H9 (cell line): Measurements from ENCODE around the gene CCDC9B. TPM values are rescaled to one million over a fixed set of nuclear protein-coding genes. Genes with fewer than 3 reads are reported as not detected.

Source experiments
- DNase-seq: peaks from one replicate; pipeline ENCODE4 v3.0.0-alpha.2; 2017
- H2AFZ ChIP-seq: one replicate; pipeline ENCODE4 v1.6.1; 2013; ENCODE audit warnings: mild to moderate bottlenecking, low read length, control low read depth, moderate library complexity
- H2AK5ac ChIP-seq: 2 replicates; pipeline ENCODE4 v1.6.1; 2013; ENCODE audit warnings: low read length, control low read depth, mixed read lengths; ENCODE audit not compliant: insufficient read length
- H2BK120ac ChIP-seq: one replicate; pipeline ENCODE4 v1.6.1; 2013; ENCODE audit warnings: low read depth, mild to moderate bottlenecking, low read length, control low read depth, inconsistent platforms; ENCODE audit not compliant: poor library complexity, severe bottlenecking
- H2BK12ac ChIP-seq: 2 replicates; pipeline ENCODE4 v1.6.1; 2013; ENCODE audit warnings: low read length, control low read depth, mixed read lengths, low read depth; ENCODE audit not compliant: insufficient read length
- H2BK15ac ChIP-seq: 2 replicates; pipeline ENCODE4 v1.6.1; 2013; ENCODE audit warnings: low read depth, low read length, control low read depth
- H2BK20ac ChIP-seq: one replicate; pipeline ENCODE4 v1.6.1; 2013; ENCODE audit warnings: low read depth, mild to moderate bottlenecking, low read length, control low read depth, inconsistent platforms; ENCODE audit not compliant: poor library complexity, severe bottlenecking
- H2BK5ac ChIP-seq: 2 replicates; pipeline ENCODE4 v1.6.1; 2013; ENCODE audit warnings: low read length, control low read depth, mixed read lengths; ENCODE audit not compliant: insufficient read length
- H3K14ac ChIP-seq: 2 replicates; pipeline ENCODE4 v1.6.1; 2013; ENCODE audit warnings: low read length, control low read depth; ENCODE audit not compliant: insufficient read depth
- H3K18ac ChIP-seq: 2 replicates; pipeline ENCODE4 v1.6.1; 2013; ENCODE audit warnings: low read depth, mild to moderate bottlenecking, mixed read lengths, low read length, control low read depth; ENCODE audit not compliant: insufficient read length
- H3K23ac ChIP-seq: 2 replicates; pipeline ENCODE4 v1.6.1; 2013; ENCODE audit warnings: low read length, control low read depth, mixed read lengths, low read depth; ENCODE audit not compliant: insufficient read length
- H3K23me2 ChIP-seq: 2 replicates; pipeline ENCODE4 v1.6.1; 2013; ENCODE audit warnings: low read depth, mild to moderate bottlenecking, mixed read lengths, low read length, control low read depth; ENCODE audit not compliant: insufficient read length, poor library complexity, severe bottlenecking
- H3K27ac ChIP-seq: 2 replicates; pipeline ENCODE4 v1.5.1; 2013; ENCODE audit warnings: low read length, control low read depth, mixed read lengths, low read depth; ENCODE audit not compliant: insufficient read length
- H3K27me3 ChIP-seq: 2 replicates; pipeline ENCODE4 v1.6.1; 2013; ENCODE audit warnings: low read length, control low read depth, inconsistent platforms; ENCODE audit not compliant: insufficient read depth
- H3K4ac ChIP-seq: 2 replicates; pipeline ENCODE4 v1.6.1; 2013; ENCODE audit warnings: low read depth, mild to moderate bottlenecking, control low read depth, inconsistent platforms, low read length, moderate library complexity
- H3K4me1 ChIP-seq: 2 replicates; pipeline ENCODE4 v1.6.1; 2013; ENCODE audit warnings: low read length, control low read depth, inconsistent platforms; ENCODE audit not compliant: insufficient read depth
- H3K4me2 ChIP-seq: 2 replicates; pipeline ENCODE4 v1.6.1; 2013; ENCODE audit warnings: low read length, control low read depth, mixed read lengths; ENCODE audit not compliant: insufficient read length, insufficient read depth
- H3K56ac ChIP-seq: 2 replicates; pipeline ENCODE4 v1.6.1; 2013; ENCODE audit warnings: low read depth, mild to moderate bottlenecking, mixed read lengths, low read length, control low read depth; ENCODE audit not compliant: insufficient read length
- H3K79me1 ChIP-seq: 2 replicates; pipeline ENCODE4 v1.6.1; 2013; ENCODE audit warnings: low read depth, mild to moderate bottlenecking, moderate library complexity, low read length, control low read depth, inconsistent platforms; ENCODE audit not compliant: insufficient read depth, poor library complexity, severe bottlenecking
- H3K79me2 ChIP-seq: 2 replicates; pipeline ENCODE4 v1.6.1; 2013; ENCODE audit warnings: low read length, control low read depth, inconsistent platforms; ENCODE audit not compliant: insufficient read depth
- H3K9ac ChIP-seq: 2 replicates; pipeline ENCODE4 v1.6.1; 2013; ENCODE audit warnings: low read length, control low read depth, mixed read lengths; ENCODE audit not compliant: insufficient read length; ENCODE audit errors: extremely low read depth
- H3K9me3 ChIP-seq: one replicate; pipeline ENCODE4 v1.6.1; 2013; ENCODE audit warnings: low read depth, low read length, inconsistent platforms; ENCODE audit not compliant: control insufficient read depth
- H3T11ph ChIP-seq: one replicate; pipeline ENCODE4 v1.6.1; 2013; ENCODE audit warnings: mild to moderate bottlenecking, low read length, control low read depth, inconsistent platforms
- H4K20me1 ChIP-seq: one replicate; pipeline ENCODE4 v1.6.1; 2013; ENCODE audit not compliant: control insufficient read depth, insufficient read length, insufficient read depth
- H4K5ac ChIP-seq: 2 replicates; pipeline ENCODE4 v1.6.1; 2013; ENCODE audit warnings: low read depth, mild to moderate bottlenecking, mixed read lengths, low read length, control low read depth; ENCODE audit not compliant: insufficient read length
- H4K8ac ChIP-seq: replicated peaks from 2 replicates; pipeline ENCODE4 v1.6.1; 2013; ENCODE audit warnings: low read length, control low read depth, mixed read lengths, low read depth; ENCODE audit not compliant: insufficient read length
- H4K91ac ChIP-seq: 2 replicates; pipeline ENCODE4 v1.6.1; 2013; ENCODE audit warnings: low read depth, mild to moderate bottlenecking, moderate library complexity, mixed read lengths, low read length, control low read depth; ENCODE audit not compliant: insufficient read length
- H3K27ac Mint-ChIP-seq, 3 experiments: 2 replicates in 2 of 3; 3 replicates in 1 of 3; pipeline ENCODE4 v1.8.0; 2020 to 2021; ENCODE audit warnings: mixed read lengths in 3 of 3, mild to moderate bottlenecking in 1 of 3, moderate library complexity in 1 of 3
- H3K27me3 Mint-ChIP-seq: 2 replicates; pipeline ENCODE4 v1.8.0; 2021; ENCODE audit warnings: low read depth, mild to moderate bottlenecking, moderate library complexity, mixed read lengths
- H3K36me3 Mint-ChIP-seq, 3 experiments: 2 replicates in 2 of 3; 3 replicates in 1 of 3; pipeline ENCODE4 v1.8.0; 2020 to 2021; ENCODE audit warnings: low read depth in 3 of 3, mixed read lengths in 3 of 3; ENCODE audit not compliant: insufficient read depth in 1 of 3
- H3K4me1 Mint-ChIP-seq, 2 experiments: 2 replicates each; pipeline ENCODE4 v1.8.0; 2020; ENCODE audit warnings: mixed read lengths in 2 of 2
- H3K4me3 Mint-ChIP-seq, 2 experiments: 2 replicates in 1 of 2; 3 replicates in 1 of 2; pipeline ENCODE4 v1.8.0; 2020 to 2021; ENCODE audit warnings: mild to moderate bottlenecking in 2 of 2, mixed read lengths in 2 of 2, moderate library complexity in 1 of 2
- H3K9me3 Mint-ChIP-seq, 2 experiments: 2 replicates in 1 of 2; 3 replicates in 1 of 2; pipeline ENCODE4 v1.8.0; 2020; ENCODE audit warnings: mild to moderate bottlenecking in 2 of 2, mixed read lengths in 2 of 2, moderate library complexity in 1 of 2
- CTCF ChIP-seq: fragments of 200-600 bp; sonication (generic); conservative IDR thresholded peaks from 3 replicates; pipeline ENCODE4 v1.8.0; 2021; ENCODE audit warnings: antibody characterized with exemption, mild to moderate bottlenecking
- WGBS: extraction: QIAGEN DNeasy Blood & Tissue Kit; methylation state at CpG from one replicate; pipeline ENCODE4 v1.1.7; 2013; ENCODE audit warnings: missing lambda C conversion rate, low lambda C conversion rate, mixed read lengths; ENCODE audit not compliant: insufficient read length; ENCODE audit errors: extremely low coverage; 5-methylcytosine and 5-hydroxymethylcytosine counted together
- total RNA-seq: library from RNA; stranded (reverse); gene quantifications from 2 replicates; pipeline ENCODE4 v1.2.1, GENCODE V29; 2021

The CCDC9B gene
- total RNA-seq, 1 experiment from 2014 or later = 0.48 TPM

- H2AFZ ChIP-seq = no peak overlapping the region
- H3K9me3 ChIP-seq = no peaks in the 10 kb centered on the region
- H2BK15ac ChIP-seq = no peak overlapping the region
- no peak overlapping the region for H3K9ac ChIP-seq
- Mint-ChIP-seq H3K4me3 (no peak overlapping the region), H3K27me3 (peaks cover 12% of the 10 kb centered on the region), H3K27ac (0 out of 7 replicates have a peak overlapping the region, but pooled peaks of 1 of the 3 experiments have one; percentile 34), H3K9me3 (no peaks in the 10 kb centered on the region), H3K36me3 (no peaks in the 10 kb centered on the region), H3K4me1 (peaks cover 11 to 25% of the 10 kb centered on the region in 2 experiments)
- no peak overlapping the region for H3T11ph ChIP-seq
- no CpG with 5 or more reads among the region's 11 CpGs for WGBS
- no peaks in the 10 kb centered on the region for H4K20me1 ChIP-seq
- H4K91ac ChIP-seq = no peak overlapping the region
- no peak overlapping the region for H3K4me2 ChIP-seq
- H3K4ac ChIP-seq = no peak overlapping the region
- H3K27me3 ChIP-seq = no peaks in the 10 kb centered on the region
- H2BK20ac ChIP-seq = no peak overlapping the region
- no peak overlapping the region for H3K18ac ChIP-seq
- H4K8ac ChIP-seq = no peak overlapping the region
- H3K23ac ChIP-seq = no peak overlapping the region
- no peak overlapping the region for H3K56ac ChIP-seq
- no peak overlapping the region for H4K5ac ChIP-seq
- no peak overlapping the region for H2BK5ac ChIP-seq
- no peak overlapping the region for H3K27ac ChIP-seq
- H2BK120ac ChIP-seq = no peak overlapping the region
- H3K4me1 ChIP-seq = no peaks in the 10 kb centered on the region
- TF ChIP-seq CTCF = no peak
- DNase-seq = no peak
- H3K14ac ChIP-seq = no peak overlapping the region; the same call in 1 of the 2 replicates
- H3K79me1 ChIP-seq = no peaks in the 10 kb centered on the region
- no peaks in the 10 kb centered on the region for H3K79me2 ChIP-seq
- H2AK5ac ChIP-seq = no peak overlapping the region
- no peak overlapping the region for H2BK12ac ChIP-seq
- no peaks in the 10 kb centered on the region for H3K23me2 ChIP-seq
Observed at GRCh38 chr15:40347559-40348473, 7.1 kb upstream of the CCDC9B start.
